MCF 10A (cell line): Measurements from ENCODE around the gene C17orf67. TPM values are rescaled to one million over a fixed set of nuclear protein-coding genes. Genes with fewer than 3 reads are reported as not detected.
A peak's percentile ranks its signal among the peaks of the same experiment; 100 is the strongest.

Experiments used
- BruUV-seq: library from RNA; stranded (reverse); fragments of 400-500 nt; replicated peaks from 2 replicates; lab custom pipeline; 2021; lab: Mats Ljungman, UMichigan
- CTCF ChIA-PET: fragments of 300-600 bp; sonication (Branson Sonifier 250); formaldehyde crosslinking; extraction: SDS; loops from one replicate; lab custom pipeline; 2021; ENCODE audit warnings: antibody characterized with exemption, inconsistent platforms; lab: Yijun Ruan, JAX
- POLR2A ChIA-PET: fragments of 300-600, 350-650 bp; sonication (Branson Sonifier 250); formaldehyde crosslinking; extraction: SDS; loops from one replicate; lab custom pipeline; 2020; ENCODE audit warnings: antibody characterized with exemption, inconsistent platforms; lab: Yijun Ruan, JAX
- DNase-seq: peaks from one replicate; pipeline ENCODE4 v3.0.0-alpha.2; 2018; ENCODE audit not compliant: unreplicated experiment
- H3K27ac Mint-ChIP-seq: one replicate; pipeline ENCODE4 v1.8.0; 2022; ENCODE audit warnings: mild to moderate bottlenecking, low read depth, mixed read lengths; ENCODE audit not compliant: unreplicated experiment
- H3K27me3 Mint-ChIP-seq: one replicate; pipeline ENCODE4 v1.8.0; 2022; ENCODE audit warnings: mixed read lengths; ENCODE audit not compliant: insufficient read depth, unreplicated experiment
- H3K36me3 Mint-ChIP-seq: one replicate; pipeline ENCODE4 v1.8.0; 2022; ENCODE audit warnings: mild to moderate bottlenecking, moderate library complexity, mixed read lengths; ENCODE audit not compliant: insufficient read depth, unreplicated experiment
- H3K4me1 Mint-ChIP-seq: one replicate; pipeline ENCODE4 v1.8.0; 2022; ENCODE audit warnings: mixed read lengths; ENCODE audit not compliant: insufficient read depth, unreplicated experiment
- H3K4me3 Mint-ChIP-seq: one replicate; pipeline ENCODE4 v1.8.0; 2022; ENCODE audit warnings: mild to moderate bottlenecking, moderate library complexity, mixed read lengths; ENCODE audit not compliant: unreplicated experiment
- H3K9me3 Mint-ChIP-seq: one replicate; pipeline ENCODE4 v1.8.0; 2022; ENCODE audit warnings: mixed read lengths; ENCODE audit not compliant: unreplicated experiment
- CTCF ChIP-seq: fragments of 200-600 bp; IDR thresholded peaks from one replicate; pipeline ENCODE4 v1.8.0; 2022; ENCODE audit warnings: antibody characterized with exemption, mild to moderate bottlenecking; ENCODE audit not compliant: unreplicated experiment
- intact Hi-C: fragments of 100-400 bp; cut with micrococcal nuclease; formaldehyde crosslinking; loops from 2 replicates; pipeline ENCODE4 v1.14.1; 2022
- total RNA-seq: library from RNA; stranded (reverse); gene quantifications from 2 replicates; pipeline ENCODE4 v1.2.3, GENCODE V29; 2022

The C17orf67 gene
- total RNA-seq, 1 experiment from 2014 or later = 3.3 TPM

GRCh38 chr17:56782338-56782737 lies 51.4 kb downstream of the C17orf67 start:
- DNase-seq = no peak
- intact Hi-C loops = no loop called here
- POLR2A ChIA-PET = interaction anchor here (1.2 to 1.5 kb wide), 4 partner anchors 26 to 83 kb away, joined by 3 to 4 read pairs (median 3); partner anchors contain the start of genes C17orf67 and DGKE
- Mint-ChIP-seq H3K9me3 (no peaks in the 10 kb centered on the region), H3K4me3 (no peak overlapping the region), H3K27me3 (no peaks in the 10 kb centered on the region), H3K27ac (no peak overlapping the region), H3K36me3 (peaks cover 4% of the 10 kb centered on the region), H3K4me1 (peaks cover 55% of the 10 kb centered on the region)
- TF ChIP-seq CTCF = no peak
- CTCF ChIA-PET = interaction anchor here (0.6 to 4.8 kb wide), 7 partner anchors 37 to 283 kb away, joined by 3 to 67 read pairs (median 5); partner anchors contain the start of gene NOG
- BruUV-seq = no TSS peak

GRCh38 chr17:56781906-56782305 lies 51.8 kb downstream of the C17orf67 start:
- POLR2A ChIA-PET = interaction anchor here (1.2 to 2.7 kb wide), 6 partner anchors 27 to 188 kb away, joined by 3 to 19 read pairs (median 4); partner anchors contain the start of genes C17orf67, DGKE and NOG
- no peaks in the 10 kb centered on the region for H3K27me3 Mint-ChIP-seq
- peaks cover 4% of the 10 kb centered on the region for H3K36me3 Mint-ChIP-seq
- no peaks in the 10 kb centered on the region for H3K9me3 Mint-ChIP-seq
- intact Hi-C loops = loop anchor here (2.0 kb wide), 1 partner anchor 283 kb away; no protein-coding TSS in a partner anchor
- no peak overlapping the region for H3K27ac Mint-ChIP-seq
- DNase-seq = no peak
- no peak for TF ChIP-seq CTCF
- no TSS peak for BruUV-seq
- CTCF ChIA-PET = interaction anchor here (0.6 to 4.8 kb wide), 12 partner anchors 11 to 282 kb away, joined by 3 to 67 read pairs (median 6); partner anchors contain the start of gene NOG
- no peak overlapping the region for H3K4me3 Mint-ChIP-seq
- H3K4me1 Mint-ChIP-seq = peaks cover 50% of the 10 kb centered on the region

- peak; percentile 94 for TF ChIP-seq CTCF
- H3K4me1 Mint-ChIP-seq = peaks cover 33% of the 10 kb centered on the region
- H3K27me3 Mint-ChIP-seq = no peaks in the 10 kb centered on the region
- ChIA-PET POLR2A (interaction anchor here (0.6 to 2.7 kb wide), 12 partner anchors 36 to 187 kb away, joined by 3 to 19 read pairs (median 4); partner anchors contain the start of genes NOG and TRIM25), CTCF (interaction anchor here (0.5 to 4.8 kb wide), 42 partner anchors 9 to 1739 kb away, joined by 3 to 67 read pairs (median 4); partner anchors contain the start of gene NOG)
- H3K36me3 Mint-ChIP-seq = peaks cover 4% of the 10 kb centered on the region
- H3K4me3 Mint-ChIP-seq = peak overlapping the region; percentile 82
- BruUV-seq = no TSS peak
- DNase-seq = peak; percentile 79
- H3K27ac Mint-ChIP-seq = no peak overlapping the region
- intact Hi-C loops = loop anchor here (1.0 to 2.0 kb wide), 4 partner anchors 64 to 654 kb away; no protein-coding TSS in a partner anchor
- H3K9me3 Mint-ChIP-seq = no peaks in the 10 kb centered on the region
These were observed 53.6 kb downstream of the C17orf67 start for GRCh38 chr17:56779898-56780777.
